Measurements from ENCODE around the gene ADAMTSL2.

DNA sequence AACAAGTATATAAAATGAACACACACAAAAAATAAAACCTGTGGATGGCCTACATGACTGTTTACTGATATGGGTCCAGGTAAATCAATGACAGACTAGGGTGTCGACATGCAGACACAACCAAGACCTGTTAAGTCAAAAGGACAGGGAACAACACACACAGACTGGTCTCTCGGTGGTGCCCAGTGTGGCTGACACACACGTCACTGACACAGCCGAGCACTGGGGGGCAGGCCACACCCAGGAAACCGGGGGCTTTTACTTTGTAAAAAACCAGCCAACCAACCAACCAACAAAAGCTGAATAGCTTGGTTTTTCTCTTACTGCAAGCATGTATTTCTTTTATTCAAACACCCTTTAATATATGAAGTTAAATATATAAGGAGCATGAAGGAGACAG, 69.7 kb downstream of the ADAMTSL2 start:
- TF ChIP-seq POLR2AphosphoS5 (IDR thresholded peaks at IDR 0.05; ENCODE audit: borderline replicate concordance, low read depth, low read length) (no peak), EZH2 (IDR thresholded peaks at IDR 0.05) (no peak)
